Erythroblast (primary cell): Measurements from ENCODE around the gene FDX1.

Source experiments
- GATA1 ChIP-seq: IDR thresholded peaks from 2 replicates; pipeline ENCODE4 v1.6.1; 2011; ENCODE audit warnings: low read depth, mild to moderate bottlenecking, control low read depth, low read length, moderate library complexity
- POLR2A ChIP-seq: IDR thresholded peaks from 2 replicates; pipeline ENCODE4 v1.6.1; 2011; ENCODE audit warnings: mild to moderate bottlenecking, low read length

GRCh38 chr11:110431674-110432073, 1.9 kb downstream of the FDX1 start:
- no peak for TF ChIP-seq POLR2A
- no peak for TF ChIP-seq GATA1
